Chondrocyte (in vitro differentiated cells): Measurements from ENCODE around the gene SELENOH. TPM values are rescaled to one million over a fixed set of nuclear protein-coding genes. Genes with fewer than 3 reads are reported as not detected.

Experiments used
- DNase-seq: peaks from one replicate; pipeline ENCODE4 v3.0.0; 2021; ENCODE audit warnings: mixed read lengths, low spot score
- H3K27ac Mint-ChIP-seq: one replicate; pipeline ENCODE4 v1.8.0; 2021; ENCODE audit warnings: mild to moderate bottlenecking, moderate library complexity, mixed read lengths; ENCODE audit not compliant: unreplicated experiment
- H3K27me3 Mint-ChIP-seq: 2 replicates; pipeline ENCODE4 v1.8.0; 2021; ENCODE audit warnings: low read depth, mixed read lengths
- H3K36me3 Mint-ChIP-seq: 2 replicates; pipeline ENCODE4 v1.8.0; 2021; ENCODE audit warnings: low read depth, mixed read lengths
- H3K4me1 Mint-ChIP-seq: 2 replicates; pipeline ENCODE4 v1.8.0; 2021; ENCODE audit warnings: low read depth, mild to moderate bottlenecking, mixed read lengths
- H3K4me3 Mint-ChIP-seq: one replicate; pipeline ENCODE4 v1.8.0; 2021; ENCODE audit warnings: mild to moderate bottlenecking, moderate library complexity, mixed read lengths; ENCODE audit not compliant: unreplicated experiment
- H3K9me3 Mint-ChIP-seq: 2 replicates; pipeline ENCODE4 v1.8.0; 2021; ENCODE audit warnings: low read depth, mixed read lengths
- total RNA-seq: library from RNA; stranded (reverse); gene quantifications from 3 replicates; pipeline ENCODE4 v1.2.1, GENCODE V29; 2021
- TF ChIP-seq, protein P1 (sequence below): fragments of 200-600 bp; sonication (generic); IDR thresholded peaks from 2 replicates; pipeline ENCODE4 v1.5.0; 2021; ENCODE audit warnings: antibody characterized with exemption, mild to moderate bottlenecking, moderate library complexity

The SELENOH gene
- total RNA-seq, 1 donor from 2014 or later = 87.3 TPM

DNA sequence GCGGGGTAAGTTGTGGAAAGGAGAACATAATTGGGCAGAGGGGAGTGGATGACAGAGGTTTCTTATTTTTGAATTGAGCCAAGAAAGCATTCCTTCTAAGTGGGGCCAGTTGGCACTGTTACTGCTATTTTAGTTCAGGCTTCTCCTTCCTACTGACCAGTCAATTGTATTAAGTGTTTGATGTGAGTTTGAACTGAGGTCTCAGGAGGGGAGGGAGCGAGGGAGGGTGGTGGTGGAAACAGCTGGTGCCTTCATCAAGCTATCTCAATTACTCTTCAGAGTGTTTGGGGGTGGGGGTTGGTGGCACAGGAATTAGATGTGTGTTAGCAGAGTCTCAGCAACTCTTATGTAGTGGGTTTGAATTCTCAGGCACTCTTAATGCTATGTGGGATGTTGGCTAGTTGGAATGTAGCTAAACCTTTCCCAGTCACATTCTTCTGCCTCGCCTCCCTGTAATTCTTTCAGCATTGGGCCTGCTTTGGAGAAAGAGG is 34.8 kb downstream of the SELENOH start:
- TF ChIP-seq, protein P1, sequence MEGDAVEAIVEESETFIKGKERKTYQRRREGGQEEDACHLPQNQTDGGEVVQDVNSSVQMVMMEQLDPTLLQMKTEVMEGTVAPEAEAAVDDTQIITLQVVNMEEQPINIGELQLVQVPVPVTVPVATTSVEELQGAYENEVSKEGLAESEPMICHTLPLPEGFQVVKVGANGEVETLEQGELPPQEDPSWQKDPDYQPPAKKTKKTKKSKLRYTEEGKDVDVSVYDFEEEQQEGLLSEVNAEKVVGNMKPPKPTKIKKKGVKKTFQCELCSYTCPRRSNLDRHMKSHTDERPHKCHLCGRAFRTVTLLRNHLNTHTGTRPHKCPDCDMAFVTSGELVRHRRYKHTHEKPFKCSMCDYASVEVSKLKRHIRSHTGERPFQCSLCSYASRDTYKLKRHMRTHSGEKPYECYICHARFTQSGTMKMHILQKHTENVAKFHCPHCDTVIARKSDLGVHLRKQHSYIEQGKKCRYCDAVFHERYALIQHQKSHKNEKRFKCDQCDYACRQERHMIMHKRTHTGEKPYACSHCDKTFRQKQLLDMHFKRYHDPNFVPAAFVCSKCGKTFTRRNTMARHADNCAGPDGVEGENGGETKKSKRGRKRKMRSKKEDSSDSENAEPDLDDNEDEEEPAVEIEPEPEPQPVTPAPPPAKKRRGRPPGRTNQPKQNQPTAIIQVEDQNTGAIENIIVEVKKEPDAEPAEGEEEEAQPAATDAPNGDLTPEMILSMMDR = no peak
- H3K27me3 Mint-ChIP-seq = no peaks in the 10 kb centered on the region
- H3K4me3 Mint-ChIP-seq = peak overlapping the region; percentile 37
- H3K36me3 Mint-ChIP-seq = peaks cover 2% of the 10 kb centered on the region
- peaks cover 89% of the 10 kb centered on the region for H3K4me1 Mint-ChIP-seq
- H3K27ac Mint-ChIP-seq = peak overlapping the region; percentile 84
- no peaks in the 10 kb centered on the region for H3K9me3 Mint-ChIP-seq
- no peak for DNase-seq

- Mint-ChIP-seq H3K4me3 (no peak overlapping the region), H3K27ac (peak overlapping the region; percentile 84), H3K27me3 (no peaks in the 10 kb centered on the region), H3K36me3 (peaks cover 2% of the 10 kb centered on the region), H3K9me3 (no peaks in the 10 kb centered on the region), H3K4me1 (peaks cover 89% of the 10 kb centered on the region)
- no peak for DNase-seq
- TF ChIP-seq, protein P1 = no peak
Observed at GRCh38 chr11:57776577-57777210, 35.4 kb downstream of the SELENOH start.

- TF ChIP-seq, protein P1 = no peak
- Mint-ChIP-seq H3K4me3 (peak overlapping the region; percentile 37), H3K9me3 (no peaks in the 10 kb centered on the region), H3K36me3 (peaks cover 3% of the 10 kb centered on the region), H3K4me1 (peaks cover 86% of the 10 kb centered on the region), H3K27ac (peak overlapping the region; percentile 91), H3K27me3 (no peaks in the 10 kb centered on the region)
- no peak for DNase-seq
Observed at GRCh38 chr11:57777969-57778317, 36.7 kb downstream of the SELENOH start.

DNA sequence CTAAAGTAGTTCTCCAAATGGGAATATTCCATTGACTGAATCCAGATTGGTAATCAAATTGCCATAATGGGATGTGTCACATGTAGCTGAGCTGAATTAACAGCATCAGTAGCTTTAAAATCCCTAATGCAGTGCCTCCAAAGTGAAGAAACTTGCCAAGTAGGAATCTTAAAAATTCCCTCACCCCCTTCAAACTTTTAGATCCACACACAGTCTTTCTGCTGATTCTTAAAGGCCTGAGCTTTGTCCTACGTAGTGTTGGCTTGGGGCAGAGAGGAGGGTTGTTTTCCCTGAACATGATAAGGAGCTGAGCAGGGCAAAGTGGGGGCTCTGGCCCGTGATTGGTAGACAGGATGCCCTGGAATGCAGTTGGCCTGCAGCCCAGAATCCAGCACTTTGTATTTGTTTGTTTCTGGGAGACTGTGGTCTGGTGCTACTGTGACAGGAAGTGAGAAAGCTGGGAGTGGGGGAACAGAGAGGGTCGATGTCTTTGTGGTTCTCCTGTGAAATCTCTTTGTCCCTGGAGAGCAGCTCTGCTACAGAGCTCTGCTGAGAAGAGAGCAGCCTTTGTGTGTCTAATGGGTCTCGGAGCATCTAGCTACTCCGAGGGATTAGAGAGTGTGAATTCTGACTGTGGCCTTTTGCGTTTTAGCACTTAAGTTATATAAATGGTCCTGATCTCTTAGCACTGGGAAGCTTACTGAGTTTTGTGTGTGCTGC is 37.2 kb downstream of the SELENOH start:
- H3K27ac Mint-ChIP-seq = peak overlapping the region; percentile 91
- H3K4me1 Mint-ChIP-seq = peaks cover 82% of the 10 kb centered on the region
- peak overlapping the region; percentile 37 for H3K4me3 Mint-ChIP-seq
- TF ChIP-seq, protein P1 = no peak
- H3K27me3 Mint-ChIP-seq = no peaks in the 10 kb centered on the region
- no peak for DNase-seq
- peaks cover 3% of the 10 kb centered on the region for H3K36me3 Mint-ChIP-seq
- no peaks in the 10 kb centered on the region for H3K9me3 Mint-ChIP-seq

DNA sequence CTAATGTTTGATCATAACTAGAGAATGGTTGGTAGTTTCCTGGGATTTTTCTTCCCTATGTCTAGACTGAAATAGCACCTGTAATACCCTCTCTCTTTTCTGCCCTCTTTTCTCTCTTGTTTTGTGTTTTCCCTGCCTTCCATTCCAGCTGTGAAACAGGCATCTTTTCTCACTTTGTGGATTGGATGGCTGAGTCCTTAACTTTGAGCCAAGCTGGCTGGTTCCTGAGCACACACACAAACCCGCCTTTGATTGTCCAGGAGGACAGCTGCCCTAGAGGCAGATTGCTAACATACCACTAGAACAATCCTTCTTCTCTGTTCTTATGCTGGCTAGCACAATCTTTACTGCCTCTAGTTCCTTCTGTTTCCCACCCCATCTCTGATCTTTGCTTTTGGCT is 38.0 kb downstream of the SELENOH start:
- DNase-seq = no peak
- TF ChIP-seq, protein P1 = no peak
- H3K4me1 Mint-ChIP-seq = peaks cover 76% of the 10 kb centered on the region
- H3K27ac Mint-ChIP-seq = peak overlapping the region; percentile 91
- no peaks in the 10 kb centered on the region for H3K9me3 Mint-ChIP-seq
- H3K27me3 Mint-ChIP-seq = no peaks in the 10 kb centered on the region
- peaks cover 3% of the 10 kb centered on the region for H3K36me3 Mint-ChIP-seq
- H3K4me3 Mint-ChIP-seq = peak overlapping the region; percentile 11
